HUES48 (cell line): ENCODE data around the gene MAGEB5.
"Not testable (repeated sequence)": the region's sequence is repeated elsewhere in the genome, so short reads cannot be mapped to it uniquely, and the experiment has no call there.

Experiments
- H3K27ac ChIP-seq: one replicate; pipeline ENCODE4 v1.7.0; 2013; ENCODE audit warnings: low read depth, low read length, inconsistent platforms
- H3K27me3 ChIP-seq: 2 replicates; pipeline ENCODE4 v1.6.1; 2013; ENCODE audit warnings: mild to moderate bottlenecking, low read length; ENCODE audit not compliant: control insufficient read depth, insufficient read depth
- H3K36me3 ChIP-seq: 2 replicates; pipeline ENCODE4 v1.6.1; 2013; ENCODE audit warnings: low read length; ENCODE audit not compliant: control insufficient read depth, insufficient read depth
- H3K4me1 ChIP-seq: 2 replicates; pipeline ENCODE4 v1.6.1; 2013; ENCODE audit warnings: mild to moderate bottlenecking, low read length; ENCODE audit not compliant: control insufficient read depth, insufficient read depth
- H3K4me3 ChIP-seq: 2 replicates; pipeline ENCODE4 v1.5.1; 2013; ENCODE audit warnings: mild to moderate bottlenecking, low read depth, low read length
- H3K9ac ChIP-seq: 2 replicates; pipeline ENCODE4 v1.6.1; 2013; ENCODE audit warnings: mild to moderate bottlenecking, low read depth, low read length, moderate library complexity
- H3K9me3 ChIP-seq: 2 replicates; pipeline ENCODE4 v1.6.1; 2013; ENCODE audit warnings: low read length; ENCODE audit not compliant: control insufficient read depth, insufficient read depth

The MAGEB5 gene, protein sequence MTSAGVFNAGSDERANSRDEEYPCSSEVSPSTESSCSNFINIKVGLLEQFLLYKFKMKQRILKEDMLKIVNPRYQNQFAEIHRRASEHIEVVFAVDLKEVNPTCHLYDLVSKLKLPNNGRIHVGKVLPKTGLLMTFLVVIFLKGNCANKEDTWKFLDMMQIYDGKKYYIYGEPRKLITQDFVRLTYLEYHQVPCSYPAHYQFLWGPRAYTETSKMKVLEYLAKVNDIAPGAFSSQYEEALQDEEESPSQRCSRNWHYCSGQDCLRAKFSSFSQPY

DNA sequence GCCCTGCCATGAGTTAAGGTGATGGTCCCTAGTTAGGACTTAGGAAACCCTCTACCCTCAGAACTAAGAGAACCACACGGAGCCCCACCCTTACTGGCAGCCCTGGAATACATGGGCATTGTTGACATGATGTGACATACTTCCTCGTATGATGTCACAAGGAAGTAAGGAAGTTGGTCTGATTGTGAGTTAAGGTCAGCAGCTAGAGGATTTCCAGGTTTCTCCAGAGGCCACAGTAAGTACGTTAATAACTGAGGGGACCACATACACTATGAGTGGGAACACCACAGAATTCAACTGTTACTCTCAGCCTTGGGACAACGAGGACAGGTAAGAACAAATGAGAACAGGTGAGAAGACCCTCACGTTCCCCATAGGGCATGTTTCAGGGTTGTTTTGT, at the start of gene MAGEB5:
Gene MAGEB5 (plus strand): TSS at position 301 of the 400 bp plus-strand sequence. CDS start 1,133 bp downstream, outside the sequence.
- Histone ChIP-seq H3K36me3 (no peaks in the 10 kb centered on the region), H3K9ac (no peak within 1 kb of the TSS), H3K4me3 (no peak within 1 kb of the TSS), H3K4me1 (no peaks in the 10 kb centered on the region), H3K27ac (no peak within 1 kb of the TSS), H3K27me3 (no peaks in the 10 kb centered on the region), H3K9me3 (peaks cover 14% of the 10 kb centered on the region)

DNA sequence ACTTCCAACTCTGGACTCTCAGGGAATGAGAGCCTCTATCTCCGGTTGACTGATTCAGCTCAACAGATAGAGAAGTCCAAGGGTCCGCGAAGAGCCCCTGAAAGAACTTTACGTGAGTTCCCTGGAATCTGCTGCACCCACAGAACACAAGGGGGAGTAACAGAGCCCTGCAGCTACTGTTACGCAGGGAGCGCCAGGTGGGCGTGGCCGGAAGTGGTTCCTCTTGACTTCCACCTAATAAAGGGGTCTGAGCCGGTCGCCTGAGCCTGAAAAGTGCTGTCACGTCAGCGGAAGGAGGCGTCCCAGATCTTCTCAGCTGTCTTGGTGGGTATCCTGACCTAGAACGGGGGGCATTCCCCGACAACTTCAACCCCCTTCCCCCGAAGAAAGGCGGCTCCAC, 23.8 kb upstream of the MAGEB5 start, which contains the start of gene MAGEB6:
Gene MAGEB6 (plus strand): TSS at position 237 of the 400 bp plus-strand sequence. CDS start 1,407 bp downstream, outside the sequence.
- peaks cover 16% of the 10 kb centered on the region for H3K9me3 ChIP-seq
- H3K9ac ChIP-seq, result no peak within 1 kb of the TSS
- no peaks in the 10 kb centered on the region for H3K4me1 ChIP-seq
- H3K27ac ChIP-seq, result no peak within 1 kb of the TSS
- no peak within 1 kb of the TSS for H3K4me3 ChIP-seq
- H3K27me3 ChIP-seq, result no peaks in the 10 kb centered on the region
- H3K36me3 ChIP-seq, result no peaks in the 10 kb centered on the region

DNA sequence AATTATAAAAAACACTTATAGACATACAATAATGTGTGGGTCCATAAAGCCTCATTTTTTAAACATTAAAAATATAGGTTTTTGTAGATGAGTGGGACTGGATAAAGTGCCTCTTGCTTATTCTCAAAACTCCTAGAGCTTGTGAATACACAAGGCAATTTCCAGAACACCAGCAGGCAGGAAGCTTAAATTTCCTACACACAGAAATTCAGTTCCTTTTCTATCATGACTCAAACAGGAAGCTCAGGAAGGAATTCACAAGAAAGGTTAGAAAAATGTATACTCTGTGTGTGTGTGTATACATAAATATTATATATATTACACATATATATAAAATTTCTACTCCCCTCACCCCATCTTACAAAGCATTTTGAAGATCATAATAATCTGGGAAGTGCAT, 12.4 kb upstream of the MAGEB5 start:
- Histone ChIP-seq H3K4me1 (no peaks in the 10 kb centered on the region), H3K27me3 (no peaks in the 10 kb centered on the region), H3K9ac (no peak overlapping the region), H3K4me3 (no peak overlapping the region), H3K9me3 (peaks cover 23% of the 10 kb centered on the region), H3K27ac (no peak overlapping the region), H3K36me3 (no peaks in the 10 kb centered on the region)

DNA sequence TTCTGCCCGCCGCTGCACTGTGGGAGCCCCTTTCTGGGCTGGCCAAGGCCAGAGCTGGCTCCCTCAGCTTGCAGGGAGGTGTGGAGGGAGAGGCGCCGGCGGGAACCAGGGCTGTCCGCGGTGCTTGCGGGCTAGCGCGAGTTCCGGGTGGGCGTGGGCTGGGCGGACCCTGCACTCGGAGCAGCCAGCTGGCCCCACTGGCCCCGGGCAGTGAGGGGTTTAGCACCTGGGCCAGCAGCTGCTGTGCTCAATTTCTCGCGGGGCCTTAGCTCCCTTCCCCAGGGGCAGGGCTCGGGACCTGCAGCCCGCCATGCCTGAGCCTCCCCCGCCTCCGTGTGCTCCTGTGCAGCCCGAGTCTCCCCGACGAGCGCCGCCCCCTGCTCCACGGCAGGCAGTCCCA, 11.3 kb upstream of the MAGEB5 start:
- H3K36me3 ChIP-seq, H3K27ac ChIP-seq, H3K27me3 ChIP-seq, H3K4me3 ChIP-seq, H3K9ac ChIP-seq, H3K4me1 ChIP-seq: not testable (repeated sequence)
- H3K9me3 ChIP-seq, result peaks cover 19% of the 10 kb centered on the region

DNA sequence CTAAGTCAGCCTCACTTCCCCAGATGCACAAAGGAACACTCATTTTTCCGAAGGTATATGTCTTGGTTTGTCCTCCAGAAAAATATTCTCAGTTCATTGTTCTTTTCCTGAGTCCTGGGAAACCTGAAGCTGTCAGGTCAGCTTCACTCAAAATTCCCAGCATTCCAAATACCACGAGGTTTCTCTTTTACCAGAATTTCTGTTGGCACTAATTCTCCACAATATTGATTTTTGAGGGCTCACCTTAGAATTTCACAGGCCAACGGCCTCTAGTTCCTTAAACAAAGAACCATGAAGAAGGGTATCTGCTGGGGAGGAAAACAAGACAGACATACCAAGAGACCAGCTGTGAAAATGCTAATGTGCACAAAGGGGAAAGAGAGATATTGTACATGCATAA, 8.0 kb upstream of the MAGEB5 start:
- Histone ChIP-seq H3K36me3 (no peaks in the 10 kb centered on the region), H3K27me3 (no peaks in the 10 kb centered on the region), H3K9me3 (peaks cover 6% of the 10 kb centered on the region), H3K9ac (no peak overlapping the region), H3K27ac (no peak overlapping the region), H3K4me1 (no peaks in the 10 kb centered on the region), H3K4me3 (no peak overlapping the region)

DNA sequence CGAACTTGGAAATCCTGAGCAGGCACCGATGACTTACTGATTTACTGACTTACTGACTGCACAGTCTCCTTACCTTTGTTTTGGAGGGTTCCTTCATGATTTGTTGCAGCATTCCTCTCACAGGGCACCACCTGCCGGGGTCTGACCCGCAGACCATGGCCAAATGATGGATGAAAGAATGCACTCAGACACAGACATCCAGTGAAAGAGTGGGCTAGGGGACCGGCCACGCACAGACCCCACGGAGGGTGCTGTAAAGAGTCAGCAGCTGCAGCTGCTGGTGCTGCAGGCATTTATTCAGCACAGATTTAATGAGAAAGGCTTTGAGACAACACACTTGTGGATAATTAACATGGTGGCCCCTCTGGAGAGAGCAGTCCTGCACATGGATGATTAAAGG, 3.4 kb downstream of the MAGEB5 start:
- Histone ChIP-seq H3K4me1 (no peaks in the 10 kb centered on the region), H3K36me3 (no peaks in the 10 kb centered on the region), H3K4me3 (no peak overlapping the region), H3K9me3 (peaks cover 23% of the 10 kb centered on the region), H3K27ac (no peak overlapping the region), H3K9ac (no peak overlapping the region), H3K27me3 (no peaks in the 10 kb centered on the region)

DNA sequence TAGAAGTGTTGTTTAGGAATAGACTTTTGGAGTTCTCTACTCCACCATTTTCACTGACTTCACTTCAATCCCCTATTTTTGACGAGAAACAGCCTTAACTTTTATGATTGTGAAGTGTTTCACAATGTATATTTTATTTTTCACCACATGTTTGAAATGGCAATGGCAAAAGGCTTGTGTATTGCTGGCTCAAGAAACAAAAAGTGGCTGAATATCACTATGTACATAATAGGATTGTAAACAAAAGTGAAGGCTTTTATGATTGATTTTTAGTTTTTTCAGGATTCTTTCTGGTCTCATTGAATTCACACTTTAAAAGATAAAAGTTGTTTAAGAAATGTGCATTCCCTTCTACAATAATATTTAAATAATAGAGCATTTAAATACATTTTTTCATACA, 18.2 kb downstream of the MAGEB5 start:
- Histone ChIP-seq H3K9ac (no peak overlapping the region), H3K36me3 (no peaks in the 10 kb centered on the region), H3K4me1 (no peaks in the 10 kb centered on the region), H3K9me3 (peaks cover 41% of the 10 kb centered on the region), H3K27me3 (no peaks in the 10 kb centered on the region), H3K27ac (no peak overlapping the region), H3K4me3 (no peak overlapping the region)

DNA sequence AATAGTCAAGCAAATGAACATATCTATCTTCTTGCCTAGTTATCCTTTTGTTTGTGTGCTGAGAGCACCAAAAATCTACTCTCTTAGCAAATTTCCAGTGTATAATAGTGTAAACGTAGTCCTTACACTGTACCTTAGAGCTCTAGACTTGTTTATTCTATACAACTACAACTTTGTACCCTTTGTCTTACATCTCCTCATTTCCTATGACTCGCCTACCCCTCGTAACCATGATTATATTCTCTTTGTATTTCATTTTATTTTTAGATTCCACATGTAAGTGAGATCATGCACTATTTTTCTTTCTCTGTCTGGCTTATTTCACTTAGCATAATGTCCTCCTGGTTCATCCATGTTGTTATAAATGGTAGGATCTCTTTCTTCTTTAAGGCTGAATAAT, 37.6 kb downstream of the MAGEB5 start:
- Histone ChIP-seq H3K36me3 (no peaks in the 10 kb centered on the region), H3K4me3 (no peak overlapping the region), H3K4me1 (peaks cover 16% of the 10 kb centered on the region; the same call in 1 of the 2 replicates), H3K9ac (no peak overlapping the region), H3K27me3 (no peaks in the 10 kb centered on the region), H3K9me3 (no peaks in the 10 kb centered on the region), H3K27ac (no peak overlapping the region)

DNA sequence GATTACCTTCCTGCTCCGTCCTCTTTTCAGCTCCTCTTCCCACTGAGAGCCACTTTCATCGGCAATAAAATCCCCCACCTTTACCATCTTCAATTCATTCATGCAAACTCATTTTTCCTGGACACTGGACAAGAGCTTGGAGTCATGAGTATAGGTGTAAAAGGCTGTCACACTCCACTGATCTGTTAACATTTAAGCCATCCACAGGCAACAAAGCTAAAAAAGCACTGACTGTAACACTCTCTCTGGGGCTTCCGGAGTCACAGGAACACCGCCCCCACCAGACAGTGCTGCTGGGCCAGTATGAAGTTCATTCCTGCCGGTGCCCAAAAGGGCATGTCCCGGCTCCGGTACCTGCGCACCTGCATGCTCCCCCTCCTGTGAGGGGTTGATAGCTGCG, 38.5 kb downstream of the MAGEB5 start:
- Histone ChIP-seq H3K36me3 (no peaks in the 10 kb centered on the region), H3K9me3 (no peaks in the 10 kb centered on the region), H3K27me3 (no peaks in the 10 kb centered on the region), H3K4me3 (no peak overlapping the region), H3K9ac (no peak overlapping the region), H3K4me1 (peaks cover 16% of the 10 kb centered on the region; the same call in 1 of the 2 replicates), H3K27ac (no peak overlapping the region)

DNA sequence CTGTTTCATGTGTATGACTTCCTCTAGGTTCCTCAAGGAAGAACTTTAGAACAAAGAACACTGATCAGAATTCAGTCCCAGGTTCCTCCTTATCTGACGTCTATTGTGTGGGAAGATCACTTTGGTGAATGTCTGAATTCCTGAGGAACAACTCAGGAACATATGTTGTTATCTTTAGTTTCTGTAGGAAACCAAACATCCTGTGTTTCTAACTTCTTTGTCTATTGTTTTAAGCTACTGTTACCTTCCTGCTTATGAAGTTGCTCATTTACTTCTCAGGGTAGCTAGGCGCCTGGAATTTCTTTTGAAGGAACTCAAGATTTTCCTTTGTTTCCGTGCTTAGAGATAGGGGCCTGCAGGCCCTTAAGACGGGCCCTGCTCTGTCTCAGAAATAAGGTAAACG, 46.2 kb downstream of the MAGEB5 start:
- H3K27ac ChIP-seq, result no peak overlapping the region

More for the DNA sequence above, 46.2 kb downstream of the MAGEB5 start:
- no peaks in the 10 kb centered on the region for H3K9me3 ChIP-seq
- H3K4me3 ChIP-seq, result no peak overlapping the region
- H3K9ac ChIP-seq, result no peak overlapping the region
- no peaks in the 10 kb centered on the region for H3K27me3 ChIP-seq
- no peaks in the 10 kb centered on the region for H3K36me3 ChIP-seq
- H3K4me1 ChIP-seq, result peaks cover 10% of the 10 kb centered on the region; the same call in 1 of the 2 replicates
